Amygdala (tissue), 56 donors: ENCODE results near the gene AGBL1.
A peak's percentile ranks its signal among the peaks of the same experiment; 100 is the strongest.

Source experiments
- DNase-seq, 56 donors: peaks; one replicate each; lab custom pipeline; 2025; lab: John Stamatoyannopoulos, UW

AGBL1 gene

DNA sequence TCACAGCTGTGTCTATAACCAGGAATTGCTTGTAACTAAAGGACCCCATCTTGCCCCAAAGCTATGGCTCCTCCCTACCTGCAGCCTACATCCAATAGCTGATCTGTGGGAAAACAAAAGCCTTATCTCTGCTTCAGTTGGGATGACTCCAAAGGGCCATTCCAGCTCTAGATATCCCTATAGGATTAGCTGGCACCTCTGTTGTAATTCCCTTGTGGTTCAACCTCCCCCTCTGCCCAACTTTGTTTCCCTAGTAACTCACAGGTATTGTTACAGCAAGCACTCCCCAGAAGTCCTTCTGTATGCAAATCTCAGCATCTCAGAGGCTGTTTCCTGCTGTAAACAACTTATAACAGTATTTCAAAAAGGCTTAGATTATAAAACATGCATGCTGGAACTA, 478.6 kb downstream of the AGBL1 start:
- no peak for DNase-seq

DNA sequence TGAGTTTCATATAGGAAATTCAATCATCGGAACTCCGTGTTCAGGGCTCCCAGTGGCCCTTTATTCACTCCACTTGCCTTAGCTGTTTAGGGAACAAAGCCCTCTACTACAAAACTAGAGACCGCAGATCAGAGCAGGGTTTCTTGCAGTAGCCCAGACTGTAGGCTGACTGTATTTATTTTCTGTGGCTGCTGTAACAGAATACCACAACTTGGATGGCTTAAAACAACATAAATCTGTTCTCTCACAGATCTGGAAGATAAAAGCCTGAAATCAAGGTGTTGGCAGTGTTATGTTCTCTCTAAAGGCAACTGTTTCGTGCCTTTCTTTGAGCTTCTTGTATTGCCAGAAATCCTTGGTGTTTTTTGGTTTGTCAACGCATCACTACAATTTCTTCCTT, 479.0 kb downstream of the AGBL1 start:
- DNase-seq = no peak

DNA sequence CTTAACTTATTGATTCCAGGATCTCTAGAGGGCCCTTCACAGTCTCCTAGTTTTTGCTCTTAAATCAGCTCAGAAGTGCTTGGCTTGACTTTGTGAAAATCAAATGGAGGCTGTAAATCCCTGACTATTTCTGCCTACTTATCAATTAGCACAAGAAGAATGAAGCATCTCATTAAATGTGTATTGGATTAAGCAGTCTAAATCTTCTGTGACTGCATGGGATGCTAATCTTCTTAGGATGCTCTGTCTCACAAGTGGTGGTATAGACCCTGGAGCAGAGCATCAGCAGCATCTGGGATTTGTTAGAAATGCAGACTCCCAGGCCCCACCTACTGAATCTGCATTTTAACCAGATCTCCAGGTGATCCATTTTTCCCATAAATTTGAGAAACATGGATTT, 488.7 kb downstream of the AGBL1 start:
- DNase-seq = no peak

DNA sequence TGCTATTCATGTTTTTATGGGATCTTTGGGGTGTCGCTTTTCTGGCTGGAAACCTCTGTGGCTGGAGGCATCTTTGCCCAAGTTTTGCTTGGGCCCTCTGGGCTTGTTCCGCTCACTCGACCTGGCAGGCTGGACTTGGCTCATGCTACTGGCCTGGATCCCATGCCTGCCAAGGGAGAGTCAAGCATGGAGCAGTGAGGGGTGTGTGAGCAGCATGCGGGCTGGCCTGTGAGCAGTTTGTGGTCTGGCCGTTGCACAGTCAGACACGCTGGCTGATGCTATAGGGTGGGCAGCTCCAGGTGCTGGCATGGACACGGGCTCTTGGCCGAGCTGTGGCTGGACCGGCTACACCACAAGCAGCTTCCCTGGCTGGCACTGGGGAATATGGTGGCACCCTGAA, 491.1 kb downstream of the AGBL1 start:
- peak in 8 of 56 donors; percentile 5 to 32 (median 10) for DNase-seq

DNA sequence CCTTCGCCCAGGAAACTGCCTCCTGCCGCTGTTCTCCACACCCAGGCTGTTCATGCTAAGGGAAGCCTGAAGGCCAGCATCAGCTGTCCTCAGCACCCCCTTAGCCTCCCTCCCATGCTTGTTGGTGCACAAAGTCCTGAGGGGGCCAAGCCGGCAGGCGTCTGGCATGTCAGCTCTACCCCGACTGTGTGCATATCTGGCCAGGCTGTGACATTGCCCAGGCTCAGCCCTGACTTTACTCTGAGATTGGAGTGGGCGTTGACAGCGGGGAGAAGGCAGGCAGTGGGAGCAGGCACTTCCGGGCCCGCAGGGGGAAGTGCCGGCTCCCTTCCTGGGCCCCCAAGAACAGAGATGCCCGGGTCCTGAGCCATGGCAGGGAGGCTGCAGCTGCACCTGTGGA, 492.2 kb downstream of the AGBL1 start:
- no peak for DNase-seq

DNA sequence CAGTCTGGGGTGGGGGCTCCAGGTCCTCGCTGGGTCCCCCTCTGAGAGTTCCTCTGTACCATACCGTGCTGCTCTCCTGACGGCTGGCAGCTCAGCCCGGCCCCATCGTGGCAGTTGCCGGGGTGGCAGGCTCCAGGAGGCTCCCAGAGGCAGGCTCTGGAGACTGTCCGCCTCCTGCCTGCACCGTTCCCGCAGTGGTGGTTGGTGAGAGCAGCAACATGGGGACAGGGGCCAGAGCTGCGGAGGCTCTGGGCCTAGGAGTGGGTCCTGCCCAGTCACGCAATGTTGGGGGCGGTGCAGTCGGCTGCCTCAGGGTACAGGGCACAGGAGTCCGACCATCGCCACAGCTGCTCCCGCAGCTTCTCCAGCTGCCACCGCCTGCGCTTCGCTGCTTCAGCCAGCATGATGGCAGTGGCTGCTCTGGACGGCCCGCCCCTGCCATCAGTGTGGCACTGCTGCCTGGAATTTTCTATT, 492.7 kb downstream of the AGBL1 start:
- DNase-seq = no peak

DNA sequence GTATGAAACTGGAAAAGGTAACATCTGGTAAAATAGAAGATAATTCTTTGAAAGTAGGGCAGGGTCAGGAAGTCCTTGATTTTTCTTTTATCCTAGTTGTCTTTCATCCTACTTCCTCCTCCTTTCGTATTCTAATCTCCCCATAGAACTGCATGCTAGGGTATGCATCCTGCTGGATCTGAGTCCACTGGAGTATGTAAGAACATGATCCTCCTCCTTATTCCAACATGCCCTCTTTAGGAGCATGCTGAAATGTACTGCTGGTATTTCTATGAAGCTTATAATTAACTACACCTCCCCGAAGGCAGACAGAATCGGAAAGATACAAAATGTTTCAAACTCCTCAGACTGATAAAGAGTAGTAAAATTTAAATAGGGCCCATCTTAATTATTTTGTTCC, 493.8 kb downstream of the AGBL1 start:
- no peak for DNase-seq

DNA sequence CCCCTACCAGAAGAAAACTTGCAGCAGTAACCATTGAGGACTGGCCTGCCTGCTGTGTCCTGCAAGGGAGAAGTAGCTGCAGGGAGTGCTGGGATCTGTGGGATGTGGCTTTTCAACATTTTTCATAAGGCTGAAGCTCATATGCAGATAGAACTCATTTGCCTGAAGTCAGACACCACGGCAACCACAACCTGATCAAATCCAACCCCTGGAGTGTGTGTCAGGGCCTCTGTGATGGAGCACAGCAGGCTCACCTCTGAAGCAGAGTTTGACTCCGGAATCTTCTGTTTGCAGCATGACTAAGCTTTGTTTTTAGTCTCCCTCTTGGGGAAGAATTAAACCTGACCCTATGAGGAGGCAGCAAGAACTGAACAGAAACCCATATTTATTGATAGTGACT, 508.7 kb downstream of the AGBL1 start:
- DNase-seq = no peak

DNA sequence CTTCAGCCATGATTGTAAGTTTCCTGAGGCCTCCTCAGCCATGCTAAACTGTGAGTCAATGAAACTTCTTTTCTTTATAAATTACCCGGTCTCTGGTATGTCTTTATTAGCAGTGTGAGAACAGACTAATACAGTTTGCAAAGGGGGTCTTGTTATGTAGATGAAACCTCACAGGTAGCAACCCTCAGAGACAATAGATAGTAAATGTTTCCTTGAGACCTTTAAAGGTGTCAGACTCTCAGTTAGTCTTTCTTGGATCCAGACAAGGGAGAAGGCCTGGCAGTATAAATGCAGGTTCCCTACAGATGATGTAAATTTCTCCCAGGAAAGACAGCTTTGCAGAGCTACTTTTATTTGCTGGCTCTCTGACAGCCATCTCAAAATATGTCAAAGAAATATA, 510.8 kb downstream of the AGBL1 start:
- no peak for DNase-seq

DNA sequence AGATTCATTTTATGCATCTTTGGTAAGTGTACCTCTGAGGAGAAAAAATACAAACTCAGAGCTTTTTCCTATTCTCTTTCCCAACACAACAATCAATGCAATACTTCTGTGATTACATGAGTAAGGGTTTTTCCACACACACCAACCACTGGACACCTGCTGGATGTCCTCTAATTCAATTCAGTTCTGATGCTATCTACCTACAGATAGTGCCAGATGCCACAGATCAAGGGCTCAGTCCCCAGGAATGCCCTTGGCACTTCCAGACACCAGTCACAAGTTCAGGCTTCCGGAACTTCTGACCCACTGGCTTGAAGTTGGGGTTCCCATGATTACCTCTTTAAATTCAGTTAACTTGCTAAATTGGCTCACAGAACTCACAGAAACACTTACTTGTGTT, 511.5 kb downstream of the AGBL1 start:
- no peak for DNase-seq

DNA sequence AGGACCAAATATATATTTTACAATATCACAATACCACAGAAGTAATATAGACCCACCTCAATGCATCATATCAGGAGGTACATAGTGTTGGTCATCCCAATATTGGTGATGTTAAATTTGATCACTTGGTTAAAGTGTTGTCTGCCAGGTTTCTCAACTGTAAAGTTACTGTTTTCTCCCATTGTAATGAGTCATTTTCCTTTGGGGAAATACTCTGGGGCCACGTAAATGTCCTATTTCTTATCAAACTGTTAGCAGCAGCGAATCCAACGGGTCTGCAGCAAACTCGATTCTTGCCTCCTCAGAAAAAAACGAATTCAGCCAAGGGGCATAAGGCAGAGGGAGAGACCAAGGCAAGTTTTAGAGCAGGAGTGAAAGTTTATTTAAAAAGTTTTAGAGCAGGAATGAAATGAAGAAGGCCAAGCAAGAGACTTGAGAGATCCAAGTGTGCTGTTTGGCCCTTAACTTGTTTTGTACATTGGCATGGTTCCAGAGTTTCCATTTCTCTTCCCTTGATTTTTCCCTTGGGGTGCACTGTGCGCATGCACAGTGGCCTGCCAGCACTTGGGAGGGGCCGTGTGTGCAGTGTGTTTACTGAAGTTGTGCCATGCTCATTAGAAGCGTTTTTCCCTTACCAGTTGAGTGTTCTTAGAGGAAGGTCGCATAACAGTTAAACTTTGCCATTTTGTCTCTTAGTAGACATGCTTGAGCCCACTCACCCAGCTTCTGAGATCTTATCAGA, 512.5 kb downstream of the AGBL1 start:
- DNase-seq = no peak

DNA sequence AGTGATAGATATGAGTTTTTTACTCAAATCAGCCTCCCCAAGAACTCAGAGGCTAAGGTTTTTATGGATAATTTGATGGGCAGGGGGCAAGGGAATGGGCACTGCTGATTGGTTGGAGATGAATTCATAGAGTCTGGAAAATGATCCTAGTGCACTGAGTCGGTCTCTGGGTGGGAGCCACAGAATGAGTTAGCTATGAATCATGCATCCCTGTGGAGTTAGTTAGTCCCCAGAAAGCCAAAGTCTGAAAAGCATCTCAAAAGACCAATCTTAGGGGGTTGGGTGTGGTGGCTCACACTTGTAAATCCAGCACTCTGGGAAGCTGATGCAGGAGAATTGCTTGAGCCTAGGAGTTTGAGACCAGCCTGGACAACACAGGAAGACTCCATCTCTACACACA, 516.1 kb downstream of the AGBL1 start:
- DNase-seq = no peak

DNA sequence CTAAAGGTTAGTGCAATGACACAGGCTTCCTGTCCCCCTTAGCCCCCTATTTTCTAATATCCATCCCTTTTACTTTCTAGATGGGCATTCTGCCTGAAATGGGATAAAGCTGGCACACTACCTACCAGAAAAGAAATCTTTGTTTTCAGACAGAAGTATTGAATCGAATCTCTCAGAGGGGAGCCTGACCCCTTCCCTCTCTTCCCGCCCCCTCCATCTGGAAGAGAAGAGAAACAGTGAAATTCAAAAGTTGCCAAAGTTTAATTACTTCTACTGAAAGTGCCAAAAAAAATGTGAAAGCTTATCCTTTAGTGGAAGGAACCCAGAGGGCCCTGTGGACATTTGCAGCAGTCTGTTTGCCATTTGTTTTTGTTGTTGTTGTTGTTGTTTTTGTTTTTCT, 523.8 kb downstream of the AGBL1 start:
- peak in 4 of 56 donors; percentile 9 to 18 (median 10) for DNase-seq

DNA sequence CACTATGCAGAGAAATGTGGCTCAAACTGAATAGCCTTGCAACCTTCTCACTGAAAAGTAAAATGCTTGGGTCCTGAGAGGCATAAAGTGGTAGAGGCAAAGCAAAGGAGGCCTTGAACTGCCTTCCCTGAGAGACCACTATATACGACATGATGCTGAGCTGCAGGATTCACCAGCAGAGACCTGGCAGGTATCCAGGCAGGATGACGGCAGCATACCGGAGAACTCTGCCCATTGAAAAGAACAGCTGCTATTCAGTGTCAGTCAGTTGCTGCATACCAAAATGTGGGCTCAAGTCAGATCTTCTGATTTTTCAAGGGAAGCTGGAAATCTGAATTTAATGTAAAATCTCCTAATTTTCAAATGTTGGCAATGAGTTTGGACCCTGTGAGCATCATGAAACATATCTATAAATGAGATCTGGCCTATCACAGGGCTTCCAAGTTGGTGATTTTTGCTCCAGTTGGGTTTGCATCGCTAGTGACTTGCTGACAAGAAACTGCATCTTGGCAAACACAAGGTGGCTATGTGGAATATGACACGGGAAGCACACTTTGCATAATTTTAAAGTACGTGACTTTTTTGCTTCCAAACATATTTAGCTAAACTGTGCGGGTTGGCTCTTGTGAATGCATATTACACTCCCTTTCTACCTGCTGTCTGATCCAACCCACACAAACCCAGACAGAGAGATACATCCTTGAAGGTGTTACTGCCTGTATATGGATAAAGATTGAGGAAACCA, 529.0 kb downstream of the AGBL1 start:
- peak in 9 of 56 donors; percentile 1 to 12 (median 3) for DNase-seq

DNA sequence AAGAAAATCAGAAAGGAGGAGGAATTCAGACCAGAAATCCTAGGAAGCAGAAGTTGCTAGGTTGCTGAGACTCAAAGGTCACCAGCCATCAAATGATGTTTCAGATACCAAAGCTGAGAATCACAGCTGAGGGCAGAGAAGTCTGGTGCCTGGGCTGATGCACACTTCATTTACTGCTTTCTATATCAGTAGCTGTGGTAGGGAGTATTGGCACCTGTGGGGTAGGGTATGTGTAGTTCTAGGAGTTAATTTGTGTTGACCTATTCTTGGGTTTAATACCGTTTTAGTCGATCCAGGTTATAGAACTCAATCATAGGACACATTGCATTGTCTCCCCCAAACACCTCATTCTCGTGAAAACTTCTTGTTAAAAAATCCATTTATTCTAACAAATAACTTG, 529.6 kb downstream of the AGBL1 start:
- no peak for DNase-seq

DNA sequence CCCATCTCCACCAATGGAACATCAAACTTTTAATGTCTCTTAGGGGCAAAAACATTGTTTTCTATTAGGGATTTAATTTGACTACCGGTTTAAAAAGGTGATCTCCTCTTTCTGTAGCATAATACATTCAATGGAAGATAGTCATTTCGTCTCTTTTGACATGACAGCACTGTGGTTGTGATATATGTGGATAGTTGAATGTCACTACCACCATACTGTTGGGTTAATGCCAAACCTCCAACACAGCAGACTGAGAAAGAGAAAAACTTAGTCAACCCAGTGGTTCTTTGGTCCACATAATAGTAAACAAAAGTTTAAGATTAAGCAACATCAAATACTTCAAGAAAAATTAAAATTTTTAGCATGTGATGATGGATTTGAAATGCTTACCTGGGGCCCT, 530.4 kb downstream of the AGBL1 start:
- DNase-seq = no peak

DNA sequence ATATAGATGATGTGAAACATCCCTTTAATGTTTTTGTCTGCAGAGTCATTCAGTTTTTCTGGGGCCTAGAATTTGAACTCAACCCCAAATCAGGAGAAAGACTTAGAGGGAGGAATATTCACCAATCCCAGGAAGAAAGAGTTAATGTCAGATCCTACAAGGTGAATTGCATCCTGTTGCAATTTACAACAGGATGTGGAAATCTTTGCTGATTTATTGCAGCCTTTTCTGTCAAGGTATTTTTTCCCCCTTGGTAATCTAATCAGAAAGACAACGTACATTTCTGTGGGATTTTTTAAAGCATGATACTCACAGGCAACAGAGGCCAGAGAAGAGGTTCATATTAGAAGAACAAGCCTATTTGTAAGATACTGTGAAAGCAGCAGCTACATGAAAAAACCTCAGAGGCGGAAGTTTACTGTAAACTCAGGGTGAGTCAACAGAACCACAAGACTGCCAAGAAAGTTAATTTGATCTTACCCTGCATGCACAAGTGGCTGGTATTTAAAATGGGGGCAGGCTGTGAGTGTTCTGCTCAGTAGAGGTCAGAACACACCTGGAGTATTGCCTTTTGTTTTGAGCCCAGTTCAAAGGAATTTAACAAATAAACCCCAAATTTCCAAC, 531.9 kb downstream of the AGBL1 start:
- no peak for DNase-seq

DNA sequence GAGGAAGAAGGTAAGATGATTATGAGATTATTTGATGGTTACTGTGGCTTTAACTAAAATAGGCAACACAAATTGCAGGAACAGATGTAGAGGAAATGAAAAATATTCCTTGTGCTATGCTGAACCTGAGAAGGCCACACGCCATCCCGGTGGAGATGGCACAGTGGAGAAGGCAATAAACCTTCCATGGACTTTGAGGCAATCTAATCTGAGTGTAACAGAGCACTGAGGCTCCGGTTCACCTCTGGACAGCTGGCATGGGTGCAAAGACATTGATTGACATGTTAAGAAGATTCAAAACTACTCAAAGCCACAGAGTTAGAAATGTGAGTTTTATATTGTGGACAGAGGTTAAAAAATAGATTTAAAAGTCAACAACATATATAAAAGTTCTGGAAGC, 535.7 kb downstream of the AGBL1 start:
- no peak for DNase-seq

DNA sequence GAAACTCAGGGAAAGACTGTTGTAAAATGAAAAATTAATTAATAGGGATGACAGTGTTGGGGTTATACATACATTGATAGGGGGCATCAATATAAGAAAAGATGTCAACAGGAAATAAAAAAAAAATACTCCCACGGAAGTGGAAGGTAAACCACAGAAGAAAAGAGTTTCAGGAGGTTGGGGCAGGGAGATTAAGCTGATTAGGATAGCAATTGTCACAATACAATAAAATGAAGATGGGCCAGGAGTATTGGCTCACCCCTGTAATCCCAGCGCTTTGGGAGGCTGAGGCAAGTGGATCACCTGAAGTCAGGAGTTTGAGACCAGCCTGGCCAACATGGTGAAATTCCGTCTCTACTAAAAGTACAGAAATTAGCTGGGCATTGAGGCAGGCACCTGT, 536.1 kb downstream of the AGBL1 start:
- DNase-seq = no peak

DNA sequence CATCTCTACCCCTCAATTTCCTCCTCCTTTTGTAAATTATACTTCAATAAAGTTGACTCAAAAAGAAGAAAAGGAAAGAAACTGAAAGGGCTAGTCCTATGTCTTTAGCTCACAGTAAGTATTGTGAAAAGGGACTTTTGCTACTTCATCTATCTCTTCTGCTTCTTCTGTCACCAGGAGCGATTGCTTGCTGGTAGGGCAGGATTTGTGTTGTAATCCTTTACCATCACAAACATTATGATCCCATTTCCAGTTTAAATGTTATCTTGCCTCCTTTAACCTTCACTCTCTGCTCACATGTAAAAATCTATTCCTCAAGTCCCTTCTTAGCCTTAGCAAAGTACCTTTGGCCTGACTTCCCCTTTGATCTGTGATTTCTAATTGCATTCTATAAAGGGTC, 537.1 kb downstream of the AGBL1 start:
- no peak for DNase-seq

DNA sequence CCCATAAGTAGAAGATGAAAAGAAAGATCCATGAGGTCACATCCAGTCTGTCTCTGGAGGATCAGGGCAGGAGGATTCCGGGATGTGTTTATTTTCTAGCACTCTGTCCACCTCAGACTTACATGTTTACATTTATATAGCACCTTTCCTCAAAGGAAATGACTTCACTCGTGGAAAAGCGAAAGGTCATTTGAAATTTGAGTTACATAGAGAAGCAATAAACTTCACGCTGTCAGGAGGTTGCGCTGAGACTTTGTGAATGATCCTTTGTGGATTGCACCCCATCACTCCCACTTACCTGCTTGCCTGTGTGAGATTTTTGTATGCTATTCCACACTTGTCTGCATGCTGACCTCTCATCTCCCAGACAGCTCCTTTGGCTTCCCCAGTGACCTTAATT, 540.5 kb downstream of the AGBL1 start:
- no peak for DNase-seq
